Neural progenitor cell (in vitro differentiated cells): ENCODE measurements around the gene SHISA5. TPM values are rescaled to one million over a fixed set of nuclear protein-coding genes. Genes with fewer than 3 reads are reported as not detected.

ENCODE experiments used
- DNase-seq: peaks from one replicate; pipeline ENCODE4 v3.0.0-alpha.2; 2016; ENCODE audit warnings: low spot score
- H2AFZ ChIP-seq: fragments of 200-600 bp; sonication (generic); replicated peaks from 2 replicates; pipeline ENCODE4 v1.6.1; 2016; ENCODE audit warnings: antibody characterized with exemption
- H3F3A ChIP-seq: fragments of 200-600 bp; sonication (generic); 2 replicates; pipeline ENCODE4 v1.6.1; 2016; ENCODE audit warnings: antibody characterized with exemption, low read depth
- H3K27ac ChIP-seq: fragments of 200-600 bp; sonication (generic); 2 replicates; pipeline ENCODE4 v1.5.1; 2016; ENCODE audit warnings: mild to moderate bottlenecking
- H3K27me3 ChIP-seq: fragments of 200-600 bp; sonication (generic); 2 replicates; pipeline ENCODE4 v1.6.1; 2016; ENCODE audit warnings: mild to moderate bottlenecking, moderate library complexity
- H3K36me3 ChIP-seq: fragments of 200-600 bp; sonication (generic); 2 replicates; pipeline ENCODE4 v1.5.1; 2016
- H3K4me1 ChIP-seq: fragments of 200-600 bp; sonication (generic); 2 replicates; pipeline ENCODE4 v1.6.1; 2016; ENCODE audit warnings: mixed run types
- H3K4me2 ChIP-seq: fragments of 200-600 bp; sonication (generic); 2 replicates; pipeline ENCODE4 v1.6.1; 2016
- H3K4me3 ChIP-seq: fragments of 200-600 bp; sonication (generic); 2 replicates; pipeline ENCODE4 v1.5.1; 2016
- H3K79me2 ChIP-seq: fragments of 200-600 bp; sonication (generic); 2 replicates; pipeline ENCODE4 v1.6.1; 2016; ENCODE audit warnings: low read depth
- H3K9ac ChIP-seq: fragments of 200-600 bp; sonication (generic); 2 replicates; pipeline ENCODE4 v1.6.1; 2016
- H3K9me3 ChIP-seq: fragments of 200-600 bp; sonication (generic); 2 replicates; pipeline ENCODE4 v1.5.1; 2016; ENCODE audit warnings: low read depth
- H4K20me1 ChIP-seq: fragments of 200-600 bp; sonication (generic); 2 replicates; pipeline ENCODE4 v1.6.1; 2016; ENCODE audit warnings: low read depth
- H3K27ac Mint-ChIP-seq: 3 replicates; pipeline ENCODE4 v1.8.0; 2021; ENCODE audit warnings: mixed read lengths
- H3K27me3 Mint-ChIP-seq: 2 replicates; pipeline ENCODE4 v1.8.0; 2022; ENCODE audit warnings: low read depth, mild to moderate bottlenecking, inconsistent platforms, moderate library complexity, mixed read lengths; ENCODE audit not compliant: insufficient read depth
- H3K36me3 Mint-ChIP-seq: 3 replicates; pipeline ENCODE4 v1.8.0; 2021; ENCODE audit warnings: mixed read lengths
- H3K4me1 Mint-ChIP-seq: 3 replicates; pipeline ENCODE4 v1.8.0; 2021; ENCODE audit warnings: mixed read lengths
- H3K4me3 Mint-ChIP-seq: 3 replicates; pipeline ENCODE4 v1.8.0; 2021; ENCODE audit warnings: mild to moderate bottlenecking, moderate library complexity, mixed read lengths
- H3K9me3 Mint-ChIP-seq: 3 replicates; pipeline ENCODE4 v1.8.0; 2020; ENCODE audit warnings: mixed read lengths
- CTCF ChIP-seq: fragments of 200-600 bp; sonication (generic); IDR thresholded peaks from 2 replicates; pipeline ENCODE4 v1.5.1; 2017; ENCODE audit warnings: antibody characterized with exemption, mild to moderate bottlenecking
- EZH2 ChIP-seq: fragments of 200-600 bp; sonication (generic); IDR thresholded peaks from 2 replicates; pipeline ENCODE4 v1.6.1; 2017; ENCODE audit warnings: antibody characterized with exemption, mild to moderate bottlenecking, moderate library complexity
- EZH2phosphoT487 ChIP-seq: fragments of 200-600 bp; sonication (generic); IDR thresholded peaks from 2 replicates; pipeline ENCODE4 v1.6.1; 2017; ENCODE audit warnings: antibody characterized with exemption
- total RNA-seq: library from RNA; depleted of rRNA; stranded (reverse); fragments of >200 nt; gene quantifications from 2 replicates; pipeline ENCODE4 v1.2.3, GENCODE V29; 2015; ENCODE audit warnings: low replicate concordance

Gene SHISA5
- total RNA-seq, 1 donor from 2014 or later, result 54.8 TPM

- Histone ChIP-seq H3K27ac (no peak overlapping the region), H4K20me1 (no peaks in the 10 kb centered on the region), H3K79me2 (no peaks in the 10 kb centered on the region), H2AFZ (no peak overlapping the region), H3K4me2 (no peak overlapping the region), H3K4me3 (no peak overlapping the region), H3K27me3 (no peaks in the 10 kb centered on the region), H3F3A (peaks cover 4% of the 10 kb centered on the region), H3K9me3 (no peaks in the 10 kb centered on the region), H3K4me1 (no peaks in the 10 kb centered on the region), H3K9ac (no peak overlapping the region), H3K36me3 (no peaks in the 10 kb centered on the region)
- H3K9me3 Mint-ChIP-seq, result no peaks in the 10 kb centered on the region
- H3K27me3 Mint-ChIP-seq, result peaks cover 3% of the 10 kb centered on the region
- no peak for DNase-seq
- no peaks in the 10 kb centered on the region for H3K4me1 Mint-ChIP-seq
- H3K27ac Mint-ChIP-seq, result no peak overlapping the region
- peaks cover 38% of the 10 kb centered on the region for H3K36me3 Mint-ChIP-seq
- no peak overlapping the region for H3K4me3 Mint-ChIP-seq
- no peak for TF ChIP-seq EZH2
- TF ChIP-seq CTCF, result no peak
- TF ChIP-seq EZH2phosphoT487, result no peak
These were observed 32.8 kb upstream of the SHISA5 start for GRCh38 chr3:48536785-48537184.

DNA sequence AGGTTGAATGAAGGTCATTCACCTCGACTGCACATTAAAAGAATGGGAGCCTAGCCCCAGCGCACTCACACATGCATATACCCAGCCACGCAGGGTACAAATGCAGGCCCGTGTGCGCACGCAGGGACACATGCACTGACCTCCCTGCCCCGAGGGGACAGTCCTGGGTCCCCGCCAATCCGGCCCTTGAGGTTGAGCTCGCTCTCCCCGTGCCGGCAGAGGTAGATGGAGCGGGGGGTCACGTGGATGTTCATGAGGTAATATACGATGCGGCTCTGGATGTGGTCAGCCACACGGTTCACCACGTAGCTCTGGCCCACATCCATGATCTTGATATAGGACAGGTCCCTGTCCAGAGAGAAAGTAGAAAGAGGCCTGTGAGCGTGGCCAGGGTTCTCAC, 32.1 kb upstream of the SHISA5 start:
- no peaks in the 10 kb centered on the region for H3K4me1 Mint-ChIP-seq
- Histone ChIP-seq H3K79me2 (no peaks in the 10 kb centered on the region), H3K4me1 (no peaks in the 10 kb centered on the region), H3K27ac (no peak overlapping the region), H4K20me1 (no peaks in the 10 kb centered on the region), H3K9me3 (no peaks in the 10 kb centered on the region), H2AFZ (no peak overlapping the region), H3K27me3 (no peaks in the 10 kb centered on the region), H3K4me2 (no peak overlapping the region), H3F3A (peaks cover 4% of the 10 kb centered on the region), H3K36me3 (no peaks in the 10 kb centered on the region), H3K4me3 (no peak overlapping the region), H3K9ac (no peak overlapping the region)
- DNase-seq, result no peak
- peaks cover 2% of the 10 kb centered on the region for H3K27me3 Mint-ChIP-seq
- no peak for TF ChIP-seq CTCF
- TF ChIP-seq EZH2phosphoT487, result no peak
- TF ChIP-seq EZH2, result no peak
- no peaks in the 10 kb centered on the region for H3K9me3 Mint-ChIP-seq
- no peak overlapping the region for H3K27ac Mint-ChIP-seq
- H3K36me3 Mint-ChIP-seq, result peaks cover 37% of the 10 kb centered on the region
- no peak overlapping the region for H3K4me3 Mint-ChIP-seq

DNA sequence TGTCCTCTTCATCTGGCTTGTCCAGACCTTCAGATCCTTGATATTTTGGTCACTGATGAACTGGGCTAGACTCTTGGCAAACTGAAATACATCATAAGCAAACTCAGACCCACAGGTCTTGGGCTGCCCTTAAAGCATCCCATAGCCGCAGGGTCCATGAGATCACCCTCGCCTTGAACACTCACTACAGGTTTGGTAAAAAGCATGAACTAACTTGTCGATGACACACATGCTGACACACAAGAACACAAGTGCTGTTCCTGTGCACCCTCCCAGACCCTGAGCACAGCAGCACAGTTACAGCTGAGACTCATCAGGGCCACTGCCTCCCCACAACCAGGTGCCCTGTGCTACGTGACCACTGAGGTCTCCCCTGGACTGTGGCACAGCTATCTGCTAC, 31.6 kb upstream of the SHISA5 start:
- no peak for DNase-seq
- Mint-ChIP-seq H3K4me3 (no peak overlapping the region), H3K9me3 (no peaks in the 10 kb centered on the region), H3K27ac (no peak overlapping the region), H3K27me3 (peaks cover 2% of the 10 kb centered on the region), H3K36me3 (peaks cover 37% of the 10 kb centered on the region), H3K4me1 (no peaks in the 10 kb centered on the region)
- no peak for TF ChIP-seq CTCF
- no peak for TF ChIP-seq EZH2phosphoT487
- no peak for TF ChIP-seq EZH2
- Histone ChIP-seq H3K36me3 (no peaks in the 10 kb centered on the region), H3K27me3 (no peaks in the 10 kb centered on the region), H4K20me1 (no peaks in the 10 kb centered on the region), H3F3A (peaks cover 4% of the 10 kb centered on the region), H3K27ac (no peak overlapping the region), H3K9me3 (no peaks in the 10 kb centered on the region), H3K4me1 (no peaks in the 10 kb centered on the region), H3K9ac (no peak overlapping the region), H2AFZ (no peak overlapping the region), H3K4me3 (no peak overlapping the region), H3K4me2 (no peak overlapping the region), H3K79me2 (no peaks in the 10 kb centered on the region)

DNA sequence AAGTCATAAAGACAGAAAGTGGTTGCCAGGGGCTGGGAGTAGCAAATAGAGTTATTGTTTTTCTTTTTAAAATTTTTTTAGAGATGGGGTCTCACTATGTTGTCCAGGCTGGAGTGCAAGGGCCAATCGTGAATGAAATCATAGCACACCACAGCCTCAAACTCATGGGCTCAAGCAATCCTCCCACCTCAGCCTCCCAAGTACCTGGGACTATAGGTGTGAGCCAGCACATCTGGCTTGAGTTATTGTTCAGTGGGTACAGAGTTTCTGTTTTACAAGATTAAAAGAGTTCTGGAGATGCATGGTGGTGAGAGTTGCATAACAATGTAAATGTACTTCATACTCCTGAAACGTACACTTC, 29.0 kb upstream of the SHISA5 start:
- H3K4me2 ChIP-seq, result no peak overlapping the region
- H3K36me3 ChIP-seq, result no peaks in the 10 kb centered on the region
- no peak overlapping the region for H3K4me3 ChIP-seq
- Mint-ChIP-seq H3K4me1 (no peaks in the 10 kb centered on the region), H3K27me3 (peaks cover 2% of the 10 kb centered on the region), H3K27ac (no peak overlapping the region), H3K9me3 (no peaks in the 10 kb centered on the region), H3K36me3 (peaks cover 36% of the 10 kb centered on the region), H3K4me3 (no peak overlapping the region)
- no peak for DNase-seq
- no peak overlapping the region for H2AFZ ChIP-seq
- TF ChIP-seq CTCF (no peak), EZH2phosphoT487 (no peak), EZH2 (no peak)
- H3K4me1 ChIP-seq, result no peaks in the 10 kb centered on the region
- no peak overlapping the region for H3K9ac ChIP-seq
- peaks cover 4% of the 10 kb centered on the region for H3F3A ChIP-seq
- H3K79me2 ChIP-seq, result no peaks in the 10 kb centered on the region
- H3K27me3 ChIP-seq, result no peaks in the 10 kb centered on the region
- H3K27ac ChIP-seq, result no peak overlapping the region
- no peaks in the 10 kb centered on the region for H4K20me1 ChIP-seq
- H3K9me3 ChIP-seq, result no peaks in the 10 kb centered on the region
